ENCODE data around the gene LDLRAD4.

Gene LDLRAD4

GRCh38 chr18:13494871-13495445 lies 276.4 kb downstream of the LDLRAD4 start:
- no peak overlapping the region for H3K4me2 ChIP-seq (ENCODE audit: insufficient read depth, low read length, poor library complexity, severe bottlenecking)
- H2BK12ac ChIP-seq (ENCODE audit: low read length), result no peak overlapping the region
- no peak overlapping the region for H2BK120ac ChIP-seq (ENCODE audit: low read depth, low read length)
- no peak overlapping the region for H3K4ac ChIP-seq (ENCODE audit: low read length)
- peaks cover 4 to 11% of the 10 kb centered on the region in 2 donors for H3K9me3 ChIP-seq (replicated peaks in 1 of 2; ENCODE audit: control insufficient read depth in 2 of 2, insufficient read depth in 1 of 2, low read depth in 1 of 2, low read length in 2 of 2)
- H3K4me3 ChIP-seq (ENCODE audit: low read length in 2 of 2), result no peak overlapping the region
- H4K8ac ChIP-seq (ENCODE audit: low read depth, low read length), result no peak overlapping the region
- no peaks in the 10 kb centered on the region for H3K79me1 ChIP-seq (ENCODE audit: low read depth, low read length)
- H3K14ac ChIP-seq (ENCODE audit: low read length), result no peak overlapping the region
- no peak for DNase-seq (ENCODE audit: low spot score)
- no peak overlapping the region for H4K91ac ChIP-seq (ENCODE audit: low read depth, low read length, poor library complexity)
- H2BK5ac ChIP-seq (ENCODE audit: low read length), result no peak overlapping the region
- WGBS, 2 donors (ENCODE audit: extremely low coverage in 2 of 2, insufficient read length in 2 of 2, insufficient replicate concordance in 1 of 2), result no CpG with 5 or more reads among the region's 14 CpGs
- no peak overlapping the region for H2AK5ac ChIP-seq (ENCODE audit: low read depth, low read length)
- H3K9ac ChIP-seq (ENCODE audit: low read depth, low read length, poor library complexity), result no peak overlapping the region
- H2AFZ ChIP-seq (ENCODE audit: low read length), result no peak overlapping the region
- H3K18ac ChIP-seq (ENCODE audit: low read length), result no peak overlapping the region
- no peaks in the 10 kb centered on the region for H3K36me3 ChIP-seq (replicated peaks in 1 of 2; ENCODE audit: control insufficient read depth in 2 of 2, insufficient read depth in 2 of 2, low read length in 2 of 2)
- H3K23ac ChIP-seq (ENCODE audit: low read depth, low read length, poor library complexity), result no peak overlapping the region
- H3K4me1 ChIP-seq (ENCODE audit: control insufficient read depth in 2 of 2, insufficient read depth in 1 of 2, low read depth in 1 of 2, low read length in 2 of 2), result no peaks in the 10 kb centered on the region
- no peak overlapping the region for H2BK15ac ChIP-seq (ENCODE audit: low read length)
- no peaks in the 10 kb centered on the region for H3K27me3 ChIP-seq (ENCODE audit: control insufficient read depth in 3 of 3, insufficient read depth in 3 of 3, low read depth in 1 of 3, low read length in 3 of 3)
- H3K27ac ChIP-seq (replicated peaks; ENCODE audit: low read length), result no peak overlapping the region

DNA sequence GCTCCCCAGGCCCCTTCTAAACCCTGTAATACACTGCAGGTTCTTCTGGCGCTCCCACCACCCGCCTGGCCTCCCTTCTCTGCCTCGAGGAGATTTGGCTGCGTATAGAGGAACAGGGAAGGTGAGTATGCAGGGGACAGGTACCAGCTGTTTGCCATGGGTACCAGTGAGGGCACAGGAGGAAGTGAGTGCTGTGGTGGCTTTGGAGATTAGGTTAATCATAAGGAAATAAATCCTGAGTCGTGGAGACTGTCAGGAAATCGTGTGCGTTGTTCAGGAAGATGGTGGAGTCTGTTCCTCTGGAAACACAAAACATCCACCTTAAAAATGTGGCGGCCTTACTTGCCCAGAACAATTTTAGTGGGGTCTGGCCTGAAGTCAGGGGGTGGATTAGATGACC lies 277.4 kb downstream of the LDLRAD4 start:
- no peak for DNase-seq (ENCODE audit: low spot score)
- no peak overlapping the region for H3K27ac ChIP-seq (replicated peaks; ENCODE audit: low read length)
- no peak overlapping the region for H4K91ac ChIP-seq (ENCODE audit: low read depth, low read length, poor library complexity)

DNA sequence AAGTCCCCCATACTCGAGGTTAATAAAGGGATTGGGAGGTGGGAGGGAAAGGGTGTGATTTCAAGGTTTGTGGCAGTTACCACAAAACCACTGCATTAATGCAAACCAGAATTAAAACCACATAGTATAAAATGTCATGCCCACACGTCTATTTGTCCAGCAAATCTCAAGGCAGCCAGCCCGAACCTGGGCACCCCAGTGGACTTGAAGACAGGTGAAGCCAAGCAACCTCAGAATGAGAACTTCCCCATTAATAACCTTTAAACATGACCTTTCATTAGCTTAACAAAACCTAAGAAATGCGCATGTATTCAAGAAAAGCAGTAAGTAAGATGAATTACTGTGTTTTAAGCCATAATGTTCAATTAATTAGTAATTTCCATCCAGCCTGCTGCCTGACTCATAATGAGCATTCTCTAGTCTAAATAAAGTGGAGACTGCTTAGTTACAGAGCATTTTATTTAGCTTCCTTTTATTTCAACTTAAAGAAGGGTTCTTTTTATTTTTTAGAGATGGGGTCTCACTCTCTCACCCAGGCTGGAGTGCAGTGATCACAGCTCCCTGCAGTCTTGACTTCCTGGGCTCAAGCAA lies 278.2 kb downstream of the LDLRAD4 start:
- WGBS, 2 donors (ENCODE audit: extremely low coverage in 2 of 2, insufficient read length in 2 of 2, insufficient replicate concordance in 1 of 2), result no CpG with 5 or more reads among the region's 4 CpGs
- Histone ChIP-seq H2BK15ac (ENCODE audit: low read length) (no peak overlapping the region), H2BK12ac (ENCODE audit: low read length) (no peak overlapping the region), H3K4me2 (ENCODE audit: insufficient read depth, low read length, poor library complexity, severe bottlenecking) (no peak overlapping the region), H3K23ac (ENCODE audit: low read depth, low read length, poor library complexity) (no peak overlapping the region), H4K91ac (ENCODE audit: low read depth, low read length, poor library complexity) (no peak overlapping the region), H3K4me1 (ENCODE audit: control insufficient read depth in 2 of 2, insufficient read depth in 1 of 2, low read depth in 1 of 2, low read length in 2 of 2) (peaks cover 7 to 8% of the 10 kb centered on the region in 2 donors), H3K14ac (ENCODE audit: low read length) (no peak overlapping the region), H3K4ac (ENCODE audit: low read length) (no peak overlapping the region), H3K36me3 (replicated peaks in 1 of 2; ENCODE audit: control insufficient read depth in 2 of 2, insufficient read depth in 2 of 2, low read length in 2 of 2) (no peaks in the 10 kb centered on the region), H3K9ac (ENCODE audit: low read depth, low read length, poor library complexity) (no peak overlapping the region), H2BK120ac (ENCODE audit: low read depth, low read length) (no peak overlapping the region), H3K9me3 (replicated peaks in 1 of 2; ENCODE audit: control insufficient read depth in 2 of 2, insufficient read depth in 1 of 2, low read depth in 1 of 2, low read length in 2 of 2) (peaks cover 4 to 11% of the 10 kb centered on the region in 2 donors), H2AFZ (ENCODE audit: low read length) (no peak overlapping the region), H3K79me1 (ENCODE audit: low read depth, low read length) (no peaks in the 10 kb centered on the region), H3K18ac (ENCODE audit: low read length) (no peak overlapping the region), H2BK5ac (ENCODE audit: low read length) (no peak overlapping the region), H3K27me3 (ENCODE audit: control insufficient read depth in 3 of 3, insufficient read depth in 3 of 3, low read depth in 1 of 3, low read length in 3 of 3) (peaks cover 0 to 3% (median 0%) of the 10 kb centered on the region in 3 experiments), H2AK5ac (ENCODE audit: low read depth, low read length) (no peak overlapping the region), H3K4me3 (ENCODE audit: low read length in 2 of 2) (no peak overlapping the region), H4K8ac (ENCODE audit: low read depth, low read length) (no peak overlapping the region), H3K27ac (replicated peaks; ENCODE audit: low read length) (no peak overlapping the region)
- no peak for DNase-seq (ENCODE audit: low spot score)

More for the DNA sequence above, 277.4 kb downstream of the LDLRAD4 start:
- Histone ChIP-seq H3K36me3 (replicated peaks in 1 of 2; ENCODE audit: control insufficient read depth in 2 of 2, insufficient read depth in 2 of 2, low read length in 2 of 2) (no peaks in the 10 kb centered on the region), H2AK5ac (ENCODE audit: low read depth, low read length) (no peak overlapping the region), H2AFZ (ENCODE audit: low read length) (no peak overlapping the region), H3K79me1 (ENCODE audit: low read depth, low read length) (no peaks in the 10 kb centered on the region), H2BK5ac (ENCODE audit: low read length) (no peak overlapping the region), H3K27me3 (ENCODE audit: control insufficient read depth in 3 of 3, insufficient read depth in 3 of 3, low read depth in 1 of 3, low read length in 3 of 3) (no peaks in the 10 kb centered on the region), H3K23ac (ENCODE audit: low read depth, low read length, poor library complexity) (no peak overlapping the region), H2BK120ac (ENCODE audit: low read depth, low read length) (no peak overlapping the region), H3K4me2 (ENCODE audit: insufficient read depth, low read length, poor library complexity, severe bottlenecking) (no peak overlapping the region), H4K8ac (ENCODE audit: low read depth, low read length) (no peak overlapping the region), H3K14ac (ENCODE audit: low read length) (no peak overlapping the region), H3K9ac (ENCODE audit: low read depth, low read length, poor library complexity) (no peak overlapping the region), H2BK15ac (ENCODE audit: low read length) (no peak overlapping the region), H3K9me3 (replicated peaks in 1 of 2; ENCODE audit: control insufficient read depth in 2 of 2, insufficient read depth in 1 of 2, low read depth in 1 of 2, low read length in 2 of 2) (peaks cover 4 to 11% of the 10 kb centered on the region in 2 donors), H3K4me1 (ENCODE audit: control insufficient read depth in 2 of 2, insufficient read depth in 1 of 2, low read depth in 1 of 2, low read length in 2 of 2) (peaks cover 7 to 8% of the 10 kb centered on the region in 2 donors), H3K18ac (ENCODE audit: low read length) (peak overlapping the region; percentile 60), H2BK12ac (ENCODE audit: low read length) (no peak overlapping the region), H3K4ac (ENCODE audit: low read length) (no peak overlapping the region), H3K4me3 (ENCODE audit: low read length in 2 of 2) (no peak overlapping the region)
- WGBS, 2 donors (ENCODE audit: extremely low coverage in 2 of 2, insufficient read length in 2 of 2, insufficient replicate concordance in 1 of 2), result no CpG with 5 or more reads among the region's 8 CpGs

DNA sequence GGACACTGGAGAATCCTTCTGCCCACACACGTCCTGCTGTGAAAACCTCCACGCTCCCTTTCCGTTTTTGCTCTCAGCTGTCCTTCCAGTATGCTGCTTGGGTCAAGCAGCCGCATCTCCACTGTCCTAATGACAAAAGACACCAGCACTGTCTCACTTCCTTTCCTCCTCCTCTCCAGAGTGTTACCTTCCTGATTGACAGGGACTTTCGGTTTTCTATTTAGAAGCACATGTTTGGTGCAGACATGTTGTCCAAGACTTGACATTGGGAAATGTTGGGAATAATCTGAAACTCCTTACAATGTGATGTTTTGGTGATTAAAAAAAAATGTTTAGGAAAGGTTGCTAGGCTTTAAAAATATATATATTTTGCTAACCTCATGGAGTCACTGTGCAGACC lies 281.2 kb downstream of the LDLRAD4 start:
- Histone ChIP-seq H3K23ac (ENCODE audit: low read depth, low read length, poor library complexity) (no peak overlapping the region), H3K79me1 (ENCODE audit: low read depth, low read length) (no peaks in the 10 kb centered on the region), H4K8ac (ENCODE audit: low read depth, low read length) (no peak overlapping the region), H3K4me3 (ENCODE audit: low read length in 2 of 2) (no peak overlapping the region), H3K4me2 (ENCODE audit: insufficient read depth, low read length, poor library complexity, severe bottlenecking) (no peak overlapping the region), H2BK15ac (ENCODE audit: low read length) (no peak overlapping the region), H3K18ac (ENCODE audit: low read length) (peak overlapping the region; percentile 76), H2BK12ac (ENCODE audit: low read length) (no peak overlapping the region), H3K4ac (ENCODE audit: low read length) (no peak overlapping the region), H2BK5ac (ENCODE audit: low read length) (no peak overlapping the region), H3K27me3 (ENCODE audit: control insufficient read depth in 3 of 3, insufficient read depth in 3 of 3, low read depth in 1 of 3, low read length in 3 of 3) (peaks cover 0 to 3% (median 0%) of the 10 kb centered on the region in 3 experiments), H2BK120ac (ENCODE audit: low read depth, low read length) (no peak overlapping the region), H3K9ac (ENCODE audit: low read depth, low read length, poor library complexity) (no peak overlapping the region), H2AFZ (ENCODE audit: low read length) (peak overlapping the region; percentile 92), H3K4me1 (ENCODE audit: control insufficient read depth in 2 of 2, insufficient read depth in 1 of 2, low read depth in 1 of 2, low read length in 2 of 2) (peaks cover 7 to 8% of the 10 kb centered on the region in 2 donors), H3K36me3 (replicated peaks in 1 of 2; ENCODE audit: control insufficient read depth in 2 of 2, insufficient read depth in 2 of 2, low read length in 2 of 2) (no peaks in the 10 kb centered on the region), H3K9me3 (replicated peaks in 1 of 2; ENCODE audit: control insufficient read depth in 2 of 2, insufficient read depth in 1 of 2, low read depth in 1 of 2, low read length in 2 of 2) (peaks cover 4 to 11% of the 10 kb centered on the region in 2 donors), H2AK5ac (ENCODE audit: low read depth, low read length) (no peak overlapping the region), H4K91ac (ENCODE audit: low read depth, low read length, poor library complexity) (no peak overlapping the region), H3K14ac (ENCODE audit: low read length) (no peak overlapping the region), H3K27ac (replicated peaks; ENCODE audit: low read length) (no peak overlapping the region)
- WGBS, 2 donors (ENCODE audit: extremely low coverage in 2 of 2, insufficient read length in 2 of 2, insufficient replicate concordance in 1 of 2), result no CpG with 5 or more reads among the region's 5 CpGs
- DNase-seq (ENCODE audit: low spot score), result no peak
